PFSK-1 (cell line): ENCODE results near the gene LINC00632.

Source experiments
- POLR2AphosphoS5 ChIP-seq: IDR thresholded peaks from 2 replicates; pipeline ENCODE4 v1.6.1; 2012; ENCODE audit warnings: low read depth, mild to moderate bottlenecking, control low read depth, low read length, moderate library complexity
- SIN3A ChIP-seq: IDR thresholded peaks from 2 replicates; pipeline ENCODE4 v1.6.1; 2012; ENCODE audit warnings: mild to moderate bottlenecking, low read length, moderate library complexity, borderline replicate concordance; ENCODE audit not compliant: insufficient read depth
- TAF1 ChIP-seq: IDR thresholded peaks from 2 replicates; pipeline ENCODE4 v1.6.1; 2012; ENCODE audit warnings: low read length, control low read depth, borderline replicate concordance; ENCODE audit not compliant: insufficient read depth
- TF ChIP-seq, protein P1 (sequence below), 2 experiments: IDR thresholded peaks; 2 replicates each; pipeline versions ENCODE4 v1.6.1 to v1.8.0; 2011 to 2012; ENCODE audit warnings: low read depth in 2 of 2, low read length in 2 of 2, control low read depth in 1 of 2, inconsistent platforms in 1 of 2, mild to moderate bottlenecking in 1 of 2, moderate library complexity in 1 of 2; ENCODE audit not compliant: insufficient read depth in 1 of 2

DNA sequence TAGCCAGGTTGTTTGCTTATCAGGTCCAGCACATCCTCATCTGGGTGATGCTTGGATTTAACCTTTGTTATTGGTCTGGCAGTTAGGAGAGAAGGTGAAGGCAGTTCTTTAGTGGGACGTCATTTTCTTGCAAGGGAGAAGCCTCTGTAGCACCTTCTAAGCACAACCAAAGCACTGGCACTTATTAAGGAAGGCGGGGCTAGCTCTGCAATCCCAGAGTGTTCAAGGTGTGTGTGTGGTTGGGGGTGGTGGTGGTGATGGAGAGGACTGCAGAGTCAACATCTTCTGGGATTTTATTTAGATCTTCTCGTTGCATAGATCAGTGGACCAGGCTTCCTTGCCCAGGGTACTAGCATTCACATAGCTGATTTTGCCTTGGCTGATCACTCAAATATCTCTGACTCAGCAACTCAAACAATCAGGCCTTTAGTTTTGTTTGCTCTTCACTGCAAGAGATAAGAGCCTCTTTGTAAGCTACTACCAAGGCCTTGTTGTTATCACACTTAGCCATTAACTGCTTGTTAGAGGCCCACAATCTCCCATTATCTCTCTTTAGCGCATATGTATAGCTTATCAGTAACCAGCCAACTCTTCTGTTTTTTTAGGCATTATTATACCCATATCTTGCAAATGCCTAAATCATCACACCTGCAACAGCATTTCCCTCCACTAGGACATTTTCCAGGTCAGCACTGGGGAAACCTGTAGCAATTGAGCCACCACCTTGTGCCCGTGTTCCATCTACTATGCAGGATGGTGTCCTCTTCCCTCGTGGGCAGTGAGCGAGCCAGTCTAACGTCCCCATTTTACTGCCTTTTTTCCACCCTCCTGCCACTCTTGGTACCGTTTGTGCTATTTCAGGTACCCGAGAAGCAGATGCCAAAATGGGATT, 36.5 kb upstream of the LINC00632 start:
- no peak for TF ChIP-seq POLR2AphosphoS5
- TF ChIP-seq, protein P1, sequence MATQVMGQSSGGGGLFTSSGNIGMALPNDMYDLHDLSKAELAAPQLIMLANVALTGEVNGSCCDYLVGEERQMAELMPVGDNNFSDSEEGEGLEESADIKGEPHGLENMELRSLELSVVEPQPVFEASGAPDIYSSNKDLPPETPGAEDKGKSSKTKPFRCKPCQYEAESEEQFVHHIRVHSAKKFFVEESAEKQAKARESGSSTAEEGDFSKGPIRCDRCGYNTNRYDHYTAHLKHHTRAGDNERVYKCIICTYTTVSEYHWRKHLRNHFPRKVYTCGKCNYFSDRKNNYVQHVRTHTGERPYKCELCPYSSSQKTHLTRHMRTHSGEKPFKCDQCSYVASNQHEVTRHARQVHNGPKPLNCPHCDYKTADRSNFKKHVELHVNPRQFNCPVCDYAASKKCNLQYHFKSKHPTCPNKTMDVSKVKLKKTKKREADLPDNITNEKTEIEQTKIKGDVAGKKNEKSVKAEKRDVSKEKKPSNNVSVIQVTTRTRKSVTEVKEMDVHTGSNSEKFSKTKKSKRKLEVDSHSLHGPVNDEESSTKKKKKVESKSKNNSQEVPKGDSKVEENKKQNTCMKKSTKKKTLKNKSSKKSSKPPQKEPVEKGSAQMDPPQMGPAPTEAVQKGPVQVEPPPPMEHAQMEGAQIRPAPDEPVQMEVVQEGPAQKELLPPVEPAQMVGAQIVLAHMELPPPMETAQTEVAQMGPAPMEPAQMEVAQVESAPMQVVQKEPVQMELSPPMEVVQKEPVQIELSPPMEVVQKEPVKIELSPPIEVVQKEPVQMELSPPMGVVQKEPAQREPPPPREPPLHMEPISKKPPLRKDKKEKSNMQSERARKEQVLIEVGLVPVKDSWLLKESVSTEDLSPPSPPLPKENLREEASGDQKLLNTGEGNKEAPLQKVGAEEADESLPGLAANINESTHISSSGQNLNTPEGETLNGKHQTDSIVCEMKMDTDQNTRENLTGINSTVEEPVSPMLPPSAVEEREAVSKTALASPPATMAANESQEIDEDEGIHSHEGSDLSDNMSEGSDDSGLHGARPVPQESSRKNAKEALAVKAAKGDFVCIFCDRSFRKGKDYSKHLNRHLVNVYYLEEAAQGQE (IDR thresholded peaks at IDR 0.05; ENCODE audit: insufficient read depth in 1 of 2, low read depth in 2 of 2, low read length in 2 of 2) = no peak
- TF ChIP-seq SIN3A = no peak
- TF ChIP-seq TAF1 = no peak
